Smooth muscle cell (in vitro differentiated cells): ENCODE results near the gene DACH1. TPM values are rescaled to one million over a fixed set of nuclear protein-coding genes. Genes with fewer than 3 reads are reported as not detected.

Experiments used
- DNase-seq: peaks from one replicate; lab custom pipeline; 2025; ENCODE audit not compliant: unreplicated experiment; lab: John Stamatoyannopoulos, UW
- H2AFZ ChIP-seq: fragments of 200-600 bp; sonication (generic); 2 replicates; pipeline ENCODE4 v1.6.0; 2016; ENCODE audit warnings: antibody characterized with exemption, low read depth, mild to moderate bottlenecking
- H3F3A ChIP-seq: fragments of 200-600 bp; sonication (generic); 2 replicates; pipeline ENCODE4 v1.6.0; 2017; ENCODE audit warnings: antibody characterized with exemption, low read depth
- H3K27ac ChIP-seq: fragments of 200-600 bp; sonication (generic); 2 replicates; pipeline ENCODE4 v1.5.1; 2016; ENCODE audit warnings: low read depth, mild to moderate bottlenecking
- H3K27me3 ChIP-seq: fragments of 200-600 bp; sonication (generic); 2 replicates; pipeline ENCODE4 v1.6.1; 2016; ENCODE audit warnings: low read depth, mild to moderate bottlenecking
- H3K36me3 ChIP-seq: fragments of 200-600 bp; sonication (generic); 2 replicates; pipeline ENCODE4 v1.5.1; 2016; ENCODE audit warnings: low read depth
- H3K4me1 ChIP-seq: fragments of 200-600 bp; sonication (generic); 2 replicates; pipeline ENCODE4 v1.5.1; 2016; ENCODE audit warnings: low read depth
- H3K4me2 ChIP-seq: fragments of 200-600 bp; sonication (generic); 2 replicates; pipeline ENCODE4 v1.6.0; 2016; ENCODE audit warnings: mild to moderate bottlenecking
- H3K4me3 ChIP-seq: fragments of 200-600 bp; sonication (generic); 2 replicates; pipeline ENCODE4 v1.5.1; 2016; ENCODE audit warnings: mild to moderate bottlenecking
- H3K79me2 ChIP-seq: fragments of 200-600 bp; sonication (generic); 2 replicates; pipeline ENCODE4 v1.6.0; 2016; ENCODE audit warnings: low read depth, mild to moderate bottlenecking
- H3K9ac ChIP-seq: fragments of 200-600 bp; sonication (generic); 2 replicates; pipeline ENCODE4 v1.6.0; 2016; ENCODE audit warnings: low read depth
- H3K9me3 ChIP-seq: fragments of 200-600 bp; sonication (generic); replicated peaks from 2 replicates; pipeline ENCODE4 v1.5.1; 2016; ENCODE audit warnings: low read depth
- H4K20me1 ChIP-seq: fragments of 200-600 bp; sonication (generic); 2 replicates; pipeline ENCODE4 v1.6.0; 2016; ENCODE audit warnings: low read depth
- WGBS: methylation state at CpG from one replicate; pipeline ENCODE4 v1.1.7; 2016; ENCODE audit warnings: low lambda C conversion rate; 5-methylcytosine and 5-hydroxymethylcytosine counted together
- polyA plus RNA-seq: library from polyadenylated mRNA; unstranded; fragments of >200 nt; fragmentation: Nextera tagmentation; extraction: Ambion mirVana; gene quantifications from 2 replicates; pipeline ENCODE4 v1.2.1, GENCODE V29; 2016
- total RNA-seq: library from RNA; depleted of rRNA; stranded (reverse); fragments of >200 nt; gene quantifications from 2 replicates; pipeline ENCODE4 v1.2.3, GENCODE V29; 2014
- TF ChIP-seq, protein P1 (sequence below): fragments of 200-600 bp; sonication (generic); IDR thresholded peaks from 2 replicates; pipeline ENCODE4 v1.5.1; 2017; ENCODE audit warnings: borderline replicate concordance, mild to moderate bottlenecking, antibody characterized with exemption; ENCODE audit not compliant: insufficient read depth, poor library complexity, severe bottlenecking

Gene DACH1
- total and polyA plus RNA-seq, 2 experiments from 2014 or later: 0.33 to 1.6 TPM

DNA sequence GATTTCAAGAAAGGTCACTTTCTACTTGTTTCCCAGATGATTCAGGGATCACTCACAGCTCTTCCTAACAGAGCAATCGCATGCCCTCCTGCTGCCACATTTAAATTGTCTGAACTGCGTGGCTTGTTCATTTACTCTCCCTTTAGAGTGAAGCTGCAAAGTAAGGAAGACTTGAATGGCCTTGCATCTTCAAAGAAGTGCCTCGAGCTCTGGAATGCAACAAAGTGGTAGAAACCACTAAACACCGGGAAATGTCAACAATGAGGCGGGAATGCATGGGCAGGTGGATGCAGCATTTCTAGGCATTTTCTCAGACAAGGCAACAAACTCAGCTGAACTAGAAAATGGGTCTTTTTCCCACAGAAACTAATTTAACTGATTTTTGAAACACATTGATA lies 10.3 kb upstream of the DACH1 start:
- DNase-seq: no peak
- Histone ChIP-seq H2AFZ (no peak overlapping the region), H3K27ac (no peak overlapping the region), H3K79me2 (no peaks in the 10 kb centered on the region), H3K27me3 (no peaks in the 10 kb centered on the region), H3K4me1 (peaks cover 37% of the 10 kb centered on the region), H3K4me3 (no peak overlapping the region), H3K9me3 (no peaks in the 10 kb centered on the region), H3F3A (peaks cover 9% of the 10 kb centered on the region), H3K9ac (no peak overlapping the region), H3K4me2 (no peak overlapping the region), H4K20me1 (no peaks in the 10 kb centered on the region), H3K36me3 (no peaks in the 10 kb centered on the region)
- TF ChIP-seq, protein P1, sequence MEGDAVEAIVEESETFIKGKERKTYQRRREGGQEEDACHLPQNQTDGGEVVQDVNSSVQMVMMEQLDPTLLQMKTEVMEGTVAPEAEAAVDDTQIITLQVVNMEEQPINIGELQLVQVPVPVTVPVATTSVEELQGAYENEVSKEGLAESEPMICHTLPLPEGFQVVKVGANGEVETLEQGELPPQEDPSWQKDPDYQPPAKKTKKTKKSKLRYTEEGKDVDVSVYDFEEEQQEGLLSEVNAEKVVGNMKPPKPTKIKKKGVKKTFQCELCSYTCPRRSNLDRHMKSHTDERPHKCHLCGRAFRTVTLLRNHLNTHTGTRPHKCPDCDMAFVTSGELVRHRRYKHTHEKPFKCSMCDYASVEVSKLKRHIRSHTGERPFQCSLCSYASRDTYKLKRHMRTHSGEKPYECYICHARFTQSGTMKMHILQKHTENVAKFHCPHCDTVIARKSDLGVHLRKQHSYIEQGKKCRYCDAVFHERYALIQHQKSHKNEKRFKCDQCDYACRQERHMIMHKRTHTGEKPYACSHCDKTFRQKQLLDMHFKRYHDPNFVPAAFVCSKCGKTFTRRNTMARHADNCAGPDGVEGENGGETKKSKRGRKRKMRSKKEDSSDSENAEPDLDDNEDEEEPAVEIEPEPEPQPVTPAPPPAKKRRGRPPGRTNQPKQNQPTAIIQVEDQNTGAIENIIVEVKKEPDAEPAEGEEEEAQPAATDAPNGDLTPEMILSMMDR: no peak
- WGBS: 31% methylated on average over 5 of the region's 5 CpGs

DNA sequence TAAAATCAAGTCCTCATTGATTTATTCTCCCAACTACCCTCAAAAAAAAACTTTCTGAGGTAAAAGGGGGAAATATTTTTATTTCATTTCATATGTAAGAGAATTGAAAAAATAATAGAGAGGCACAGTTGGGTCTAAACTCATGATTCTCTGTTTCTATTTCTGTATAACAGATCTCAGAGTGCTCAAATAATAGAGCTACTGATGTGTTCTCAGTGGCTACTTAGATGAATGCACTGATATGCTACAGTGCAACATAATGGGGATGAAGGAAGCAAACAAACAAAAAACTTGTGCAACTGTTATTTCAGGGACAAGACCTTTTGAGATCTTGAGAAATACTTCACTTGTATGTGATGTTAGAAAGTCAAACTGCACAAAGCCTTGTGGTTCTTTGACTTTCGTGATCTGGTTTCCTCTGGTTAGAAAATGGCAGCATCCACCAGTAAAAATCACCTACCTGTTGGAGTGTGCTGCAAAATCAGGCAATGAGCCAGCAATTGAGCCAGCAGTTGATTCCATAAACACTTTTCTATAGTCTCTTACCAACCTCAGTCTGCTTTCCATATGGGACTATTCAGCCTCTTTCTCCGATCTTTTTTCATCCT lies 9.7 kb upstream of the DACH1 start:
- Histone ChIP-seq H3K27me3 (peaks cover 5% of the 10 kb centered on the region), H2AFZ (no peak overlapping the region), H3K4me1 (peaks cover 40% of the 10 kb centered on the region), H3K27ac (no peak overlapping the region), H3K4me3 (no peak overlapping the region), H3K36me3 (no peaks in the 10 kb centered on the region), H3K9ac (no peak overlapping the region), H3F3A (peaks cover 9% of the 10 kb centered on the region), H3K9me3 (no peaks in the 10 kb centered on the region), H3K4me2 (no peak overlapping the region), H3K79me2 (no peaks in the 10 kb centered on the region), H4K20me1 (no peaks in the 10 kb centered on the region)
- no peak for DNase-seq
- TF ChIP-seq, protein P1: no peak
- WGBS: 54% methylated on average over 2 of the region's 2 CpGs

DNA sequence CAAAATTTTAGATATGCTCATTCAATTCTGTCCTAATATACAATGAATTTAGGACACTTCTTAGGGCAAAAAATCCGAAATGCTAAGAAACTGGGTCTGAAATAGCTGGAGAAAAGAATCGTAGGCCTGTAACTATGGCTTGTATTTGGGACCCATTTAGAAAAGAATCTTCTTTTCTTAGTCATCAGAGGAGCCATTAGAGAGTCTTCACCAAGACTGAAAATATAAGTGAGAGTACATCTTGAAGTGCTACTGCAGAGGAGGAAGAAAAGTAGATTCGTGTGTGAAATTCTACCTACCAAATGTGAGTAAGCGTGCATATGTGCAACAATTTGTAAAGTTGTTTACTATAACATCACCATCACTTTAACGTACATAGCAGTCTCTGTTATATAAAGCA lies 8.8 kb upstream of the DACH1 start:
- WGBS: 93% methylated on average over 5 of the region's 5 CpGs

DNA sequence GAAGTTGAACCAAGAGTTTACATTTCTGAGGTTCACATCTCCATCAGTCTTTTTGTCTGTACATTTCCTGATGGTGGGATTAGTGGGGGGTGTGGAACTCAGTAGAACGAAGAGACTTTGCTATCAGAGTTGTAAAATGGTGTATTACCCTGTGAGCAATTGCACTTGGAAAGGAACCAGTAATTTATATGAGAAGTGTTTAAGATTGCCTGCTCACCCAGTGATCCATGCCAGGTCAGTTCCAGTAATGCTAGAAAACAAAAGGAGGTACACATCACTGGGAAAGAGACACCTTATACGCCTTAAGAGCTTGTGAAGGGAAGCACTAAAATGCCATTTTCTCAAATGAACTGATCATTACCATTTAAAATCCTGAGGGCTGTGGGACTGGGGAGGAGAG lies 7.5 kb upstream of the DACH1 start:
- Histone ChIP-seq H4K20me1 (no peaks in the 10 kb centered on the region), H3K36me3 (no peaks in the 10 kb centered on the region), H3F3A (peaks cover under 1% of the 10 kb centered on the region), H3K4me3 (no peak overlapping the region), H3K9me3 (no peaks in the 10 kb centered on the region), H3K79me2 (no peaks in the 10 kb centered on the region), H3K9ac (no peak overlapping the region), H3K4me1 (peaks cover 54% of the 10 kb centered on the region), H2AFZ (no peak overlapping the region), H3K4me2 (no peak overlapping the region), H3K27ac (no peak overlapping the region), H3K27me3 (peaks cover 18% of the 10 kb centered on the region)
- TF ChIP-seq, protein P1: no peak
- DNase-seq: no peak
- 33% methylated on average over 2 of the region's 2 CpGs for WGBS

More for the DNA sequence above, 8.8 kb upstream of the DACH1 start:
- Histone ChIP-seq H3K4me2 (no peak overlapping the region), H3K9me3 (no peaks in the 10 kb centered on the region), H3K4me3 (no peak overlapping the region), H3F3A (peaks cover 9% of the 10 kb centered on the region), H3K27me3 (peaks cover 9% of the 10 kb centered on the region), H3K27ac (no peak overlapping the region), H3K4me1 (peaks cover 43% of the 10 kb centered on the region), H3K79me2 (no peaks in the 10 kb centered on the region), H2AFZ (no peak overlapping the region), H3K36me3 (no peaks in the 10 kb centered on the region), H4K20me1 (no peaks in the 10 kb centered on the region), H3K9ac (no peak overlapping the region)
- TF ChIP-seq, protein P1: no peak
- DNase-seq: no peak
